CD4-positive, alpha-beta memory T cell (primary cell): ENCODE results near the gene CYP2U1. TPM values are rescaled to one million over a fixed set of nuclear protein-coding genes. Genes with fewer than 3 reads are reported as not detected.

Experiments
- polyA plus RNA-seq, 2 donors: library from polyadenylated mRNA; unstranded; fragments of 300-500 nt; fragmentation: Illumina TruSeq; gene quantifications; one replicate each; pipeline ENCODE4 v1.2.3, GENCODE V29; 2021
- total RNA-seq, 2 experiments: library from RNA; stranded (reverse); gene quantifications; one replicate each; pipeline ENCODE4 v1.2.3, GENCODE V29; 2021

CYP2U1 gene
- total and polyA plus RNA-seq, 4 experiments from 2014 or later, result 2.0 to 7.2 (median 5.3) TPM

Other genes starting within 250 kb of the CYP2U1 start
- gene PAPSS1, start 211.3 kb upstream of the CYP2U1 start, total RNA-seq, result 10 to 100 TPM; 23.0 to 23.1 TPM
- gene PAPSS1, start 211.3 kb upstream of the CYP2U1 start, polyA plus RNA-seq, result 10 to 100 TPM; 34.3 to 38.6 TPM
- gene SGMS2, start 106.6 kb upstream of the CYP2U1 start, total RNA-seq, result under 1 TPM; 0.28 to 0.67 TPM
- gene SGMS2, start 106.6 kb upstream of the CYP2U1 start, polyA plus RNA-seq, result not detected
- 10 to 100 TPM; 20.0 to 23.0 TPM for gene HADH, start 58.3 kb downstream of the CYP2U1 start, total RNA-seq
- gene HADH, start 58.3 kb downstream of the CYP2U1 start, polyA plus RNA-seq, result 10 to 100 TPM; 32.8 to 41.8 TPM
- gene LEF1, start 237.4 kb downstream of the CYP2U1 start, total RNA-seq, result 100 to 1,000 TPM; 363 to 382 TPM
- gene LEF1, start 237.4 kb downstream of the CYP2U1 start, polyA plus RNA-seq, result 100 to 1,000 TPM; 307 to 399 TPM